ENCODE data around the gene PPM1H.

Gene PPM1H

DNA sequence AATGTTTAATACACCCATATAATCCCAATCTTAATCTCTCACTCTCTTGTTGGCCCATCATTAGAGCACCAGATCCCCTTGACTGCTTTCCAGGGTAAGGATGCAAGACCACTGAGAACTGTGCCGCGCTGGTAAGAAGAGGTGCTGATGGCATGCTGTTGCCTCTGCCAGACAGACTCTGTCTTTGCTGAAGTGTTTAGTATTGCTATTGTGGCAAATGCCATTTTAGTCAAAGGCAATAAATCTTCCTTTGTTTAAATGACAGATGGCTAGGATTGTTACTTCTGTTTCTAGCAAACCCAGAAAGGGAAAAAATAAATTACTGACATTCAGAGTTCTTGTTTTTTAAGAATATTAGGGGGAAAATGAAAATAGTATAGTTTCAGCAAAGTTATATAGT is 316.0 kb downstream of the PPM1H start:
- no peak for DNase-seq (ENCODE audit: low read depth in 2 of 2, low spot score in 1 of 2)

DNA sequence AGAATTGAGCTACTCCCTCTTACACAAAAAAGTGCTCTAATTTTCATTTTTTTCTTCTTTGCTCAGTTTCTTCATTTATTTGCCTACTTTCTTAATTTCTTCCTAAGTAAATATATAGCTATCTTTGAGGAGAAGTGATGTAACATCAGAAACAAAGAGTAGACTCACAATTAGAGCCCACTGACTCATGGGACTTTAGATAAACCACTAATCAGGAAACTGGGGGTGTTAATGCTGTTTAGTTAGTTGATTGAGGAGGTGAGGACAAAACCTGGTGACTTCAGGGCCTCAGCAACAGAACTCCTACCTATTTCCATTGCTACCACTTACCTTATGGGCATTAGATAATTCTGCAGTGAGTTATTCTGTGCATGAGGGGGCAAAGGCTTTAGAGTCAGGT is 316.6 kb downstream of the PPM1H start:
- no peak for DNase-seq (ENCODE audit: low read depth in 2 of 2, low spot score in 1 of 2)

DNA sequence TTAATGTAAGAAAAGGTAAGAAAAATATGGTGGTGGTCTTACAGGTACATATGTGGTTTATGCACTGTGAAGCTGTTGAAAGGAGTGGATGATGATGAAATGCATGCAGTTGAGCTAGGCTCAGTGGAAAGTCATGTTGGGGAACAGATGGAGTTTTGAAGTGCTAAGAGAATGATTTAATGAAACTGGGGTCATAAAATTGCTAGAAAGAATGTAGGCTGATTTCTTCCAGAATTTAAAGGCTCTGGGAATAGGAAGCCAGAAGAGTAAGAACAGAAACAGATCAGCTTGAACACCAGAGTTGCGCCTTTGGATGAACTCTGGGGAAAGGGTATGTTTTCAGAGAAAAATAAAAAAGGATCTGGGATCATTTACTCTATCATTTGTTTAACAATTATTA is 321.9 kb downstream of the PPM1H start:
- DNase-seq (ENCODE audit: low read depth in 2 of 2, low spot score in 1 of 2), result no peak

DNA sequence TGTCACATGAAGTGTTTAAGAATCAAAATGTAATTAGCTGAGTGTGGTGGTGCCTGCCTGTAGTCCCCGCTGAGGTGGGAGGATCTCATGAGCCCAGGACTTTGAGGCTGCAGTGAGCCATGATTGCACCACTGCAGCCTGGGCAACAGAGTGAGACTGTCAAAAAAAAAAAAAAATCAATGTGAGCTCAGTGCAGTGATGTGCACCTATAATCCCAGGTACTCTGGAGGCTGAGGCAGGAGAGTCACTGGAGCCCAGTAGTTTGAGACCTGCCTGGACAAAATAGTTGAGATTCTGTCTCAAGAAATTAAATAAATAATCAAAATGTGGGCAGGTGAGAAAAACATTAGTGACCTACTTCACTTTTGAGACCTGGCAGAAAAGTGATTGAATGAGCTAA is 328.3 kb downstream of the PPM1H start:
- DNase-seq (ENCODE audit: low read depth in 2 of 2, low spot score in 1 of 2), result no peak

DNA sequence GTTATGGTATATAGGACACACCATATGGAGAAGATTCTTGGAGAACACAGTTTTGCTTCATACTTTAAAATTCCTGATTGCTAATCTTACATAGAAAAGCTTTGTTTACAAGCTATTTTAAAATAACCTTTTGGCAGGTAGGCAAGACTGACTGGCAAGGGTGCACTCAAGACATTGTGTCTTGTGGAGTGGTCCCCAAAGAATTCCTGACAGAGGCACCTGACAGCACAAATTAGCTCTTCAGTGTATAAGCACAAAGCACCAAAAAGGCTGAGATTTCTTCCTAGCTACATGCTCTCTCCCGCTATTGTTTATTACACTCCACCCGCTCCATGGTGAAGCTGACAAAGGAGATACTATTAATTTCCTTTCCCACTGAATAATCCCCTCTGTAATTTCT is 329.0 kb downstream of the PPM1H start:
- no peak for DNase-seq (ENCODE audit: low read depth in 2 of 2, low spot score in 1 of 2)

DNA sequence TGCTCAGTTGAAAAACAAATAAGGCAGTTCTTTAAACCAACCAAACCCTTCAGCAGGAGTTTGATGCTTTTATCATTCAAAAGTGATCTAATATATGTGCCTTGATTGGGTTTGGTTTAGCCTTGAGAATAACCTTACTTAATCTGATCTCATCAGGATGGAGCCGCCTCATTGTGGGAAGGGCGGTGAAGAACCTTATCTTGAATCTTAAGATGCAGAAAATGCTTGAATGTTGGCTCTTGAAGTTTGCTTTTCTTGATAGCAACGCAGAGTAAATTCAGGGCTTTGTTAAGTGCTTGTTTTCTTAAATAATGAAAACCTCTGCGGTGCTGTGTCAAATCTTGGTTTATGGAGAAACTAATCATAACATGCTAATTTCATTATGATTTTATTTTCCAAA is 330.1 kb downstream of the PPM1H start:
- no peak for DNase-seq (ENCODE audit: low read depth in 2 of 2, low spot score in 1 of 2)

DNA sequence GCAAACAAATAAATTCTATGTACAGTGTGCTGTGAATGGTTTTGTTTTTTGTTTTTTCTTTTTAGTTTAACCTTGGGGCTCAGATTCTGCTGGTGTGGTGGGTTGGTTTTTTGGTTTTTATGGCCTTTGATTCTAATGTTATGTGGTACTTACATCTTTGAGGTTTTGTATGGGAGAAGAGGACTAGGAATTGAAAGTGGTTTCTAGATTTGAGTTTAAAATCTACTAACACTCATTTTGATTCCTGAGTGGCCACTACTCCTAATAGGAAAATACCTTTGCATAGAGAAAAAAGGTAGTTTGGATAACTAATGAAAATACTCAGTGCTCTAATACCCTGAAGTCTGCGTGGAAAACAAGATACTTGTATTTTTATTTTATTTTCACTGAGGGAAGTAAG is 330.6 kb downstream of the PPM1H start:
- DNase-seq (ENCODE audit: low read depth in 2 of 2, low spot score in 1 of 2), result no peak

DNA sequence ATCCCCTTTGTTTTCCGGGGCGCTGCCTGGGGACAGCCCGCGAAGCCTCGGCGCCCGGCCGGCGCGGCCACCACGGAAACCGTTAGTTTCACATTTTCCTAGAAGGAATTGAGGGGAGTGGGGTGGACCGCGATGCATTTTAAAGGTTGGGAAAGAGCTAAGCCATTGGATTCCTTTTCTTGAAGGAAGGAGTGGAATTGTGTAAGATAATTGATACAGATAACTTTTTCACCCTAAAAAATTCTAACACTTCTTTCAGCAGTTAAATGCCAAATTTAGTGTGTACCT is 331.2 kb downstream of the PPM1H start:
- DNase-seq (ENCODE audit: low read depth in 2 of 2, low spot score in 1 of 2), result no peak

DNA sequence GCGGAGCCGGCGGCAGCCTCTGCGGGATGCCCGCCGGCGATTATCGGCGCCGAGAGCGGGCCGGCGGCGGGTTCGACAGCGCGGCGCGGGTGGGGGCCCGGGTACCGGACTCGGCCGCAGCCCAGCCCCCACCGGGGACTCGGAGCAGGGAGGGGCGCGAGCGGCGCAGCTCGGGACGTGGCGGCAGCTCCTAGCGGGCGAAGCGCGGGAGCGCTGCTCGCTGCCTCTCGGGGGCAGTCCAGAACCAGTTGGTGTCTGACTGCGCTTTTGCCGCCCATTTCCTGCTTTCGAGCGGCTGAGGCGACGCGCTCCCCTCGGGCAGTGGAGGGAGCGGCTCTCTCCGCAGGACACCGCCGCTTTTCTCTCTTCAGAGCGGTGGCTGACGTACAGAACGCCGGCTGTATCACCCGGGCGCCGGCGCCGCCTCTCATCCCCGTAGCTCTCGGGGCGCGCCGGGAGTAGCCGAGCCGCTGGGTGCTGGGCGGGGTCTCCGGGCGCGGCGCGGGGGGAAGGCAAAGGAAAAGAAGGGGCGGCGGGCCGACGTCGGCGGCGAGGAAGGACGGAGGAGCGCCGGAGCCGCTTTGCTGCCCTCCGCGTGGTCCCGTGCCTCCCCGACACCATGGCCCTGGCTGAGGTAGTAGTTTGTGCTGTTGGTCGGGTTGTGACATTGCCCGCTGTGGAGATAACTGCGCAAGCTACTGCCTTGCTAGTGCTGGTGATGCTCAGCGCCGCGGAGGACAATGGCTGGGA is 331.7 kb downstream of the PPM1H start:
- DNase-seq (ENCODE audit: low read depth in 2 of 2, low spot score in 1 of 2), result peak; percentile 43 to 62

DNA sequence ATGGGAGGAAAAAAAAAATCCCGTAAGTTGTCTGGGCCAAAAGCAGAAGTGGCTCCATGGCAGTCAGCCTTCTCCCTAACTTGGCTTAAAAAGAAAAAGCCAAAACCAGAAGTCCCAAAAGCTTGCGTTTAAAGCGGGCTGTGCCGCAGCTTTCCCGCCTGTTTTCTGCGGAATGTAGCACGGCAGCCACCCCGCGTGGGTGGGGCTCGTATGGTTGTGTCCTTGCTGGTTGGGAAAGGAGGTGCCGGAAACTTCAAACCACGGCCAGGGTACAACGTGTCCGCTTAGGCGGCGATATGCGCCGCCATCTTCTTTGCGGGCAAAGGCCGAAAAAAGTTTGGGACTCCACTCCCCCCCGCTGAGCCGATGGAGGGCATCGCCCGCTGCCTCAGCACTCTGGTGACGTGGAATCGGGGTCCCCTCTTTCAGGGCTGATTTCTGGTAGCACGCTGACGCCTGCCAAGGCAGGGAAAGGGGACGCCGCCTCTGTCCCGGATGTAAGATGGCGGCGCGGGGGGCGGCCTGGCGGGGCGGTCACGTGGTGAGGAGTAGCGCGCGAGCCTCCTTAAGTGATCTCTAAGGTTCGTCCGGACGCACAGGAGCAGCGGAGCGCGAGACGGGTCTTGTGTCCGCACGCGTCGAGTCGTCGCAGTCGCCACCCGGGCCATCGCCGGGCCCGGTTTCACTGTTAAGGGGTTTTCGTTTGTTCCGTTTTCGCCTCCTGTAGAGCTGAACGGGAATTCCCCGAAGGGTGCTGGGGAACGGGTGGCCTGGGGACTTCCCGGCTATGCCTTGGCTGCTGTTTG is 332.5 kb downstream of the PPM1H start:
- peak; percentile 79 for DNase-seq (ENCODE audit: low read depth in 2 of 2, low spot score in 1 of 2)

DNA sequence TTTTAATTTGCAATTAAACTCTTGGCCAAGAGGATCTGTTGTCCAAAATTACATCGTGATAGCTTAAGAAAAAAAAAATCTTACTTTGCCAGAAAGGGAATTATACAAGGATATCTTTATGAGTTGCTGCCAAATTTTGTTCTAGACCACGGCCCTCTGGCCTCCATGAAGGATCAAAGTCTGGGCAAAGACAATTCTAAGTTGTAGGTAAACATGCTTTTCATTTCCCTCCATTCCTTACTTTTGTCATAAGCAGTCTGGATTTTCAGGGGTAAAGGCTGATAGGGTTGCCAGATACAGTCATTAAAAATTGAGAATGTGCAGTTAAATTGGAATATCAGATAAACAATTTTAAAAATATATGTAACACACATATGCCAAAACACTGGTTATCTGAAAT is 333.2 kb downstream of the PPM1H start:
- DNase-seq (ENCODE audit: low read depth in 2 of 2, low spot score in 1 of 2), result no peak

DNA sequence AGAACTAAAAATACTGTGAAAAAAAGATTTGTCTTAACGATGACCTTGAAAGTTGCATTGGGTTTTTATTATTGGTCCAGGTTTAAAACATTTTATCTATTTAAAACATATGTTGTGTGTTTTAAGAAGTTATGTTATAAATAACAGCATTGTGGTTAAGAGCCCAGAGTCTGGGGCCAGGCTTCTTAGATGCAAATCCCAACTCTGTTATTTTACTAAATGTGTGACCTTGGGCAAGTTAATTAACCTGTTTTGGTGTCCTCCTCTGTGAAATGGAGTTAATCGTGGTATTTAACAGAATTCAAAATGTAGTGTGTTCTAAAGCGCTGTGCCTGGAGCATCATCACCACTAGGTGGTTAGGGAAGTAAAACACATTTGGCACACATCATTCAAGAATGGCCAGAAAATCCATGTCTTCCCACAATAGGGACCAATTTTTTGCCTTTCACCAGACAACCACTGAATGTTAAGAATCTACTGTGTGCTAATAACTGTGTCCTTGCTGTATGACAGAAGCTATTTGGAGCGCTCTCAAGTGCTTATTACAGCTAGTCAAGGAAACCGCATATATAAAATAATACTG is 335.0 kb downstream of the PPM1H start:
- no peak for DNase-seq (ENCODE audit: low read depth in 2 of 2, low spot score in 1 of 2)

DNA sequence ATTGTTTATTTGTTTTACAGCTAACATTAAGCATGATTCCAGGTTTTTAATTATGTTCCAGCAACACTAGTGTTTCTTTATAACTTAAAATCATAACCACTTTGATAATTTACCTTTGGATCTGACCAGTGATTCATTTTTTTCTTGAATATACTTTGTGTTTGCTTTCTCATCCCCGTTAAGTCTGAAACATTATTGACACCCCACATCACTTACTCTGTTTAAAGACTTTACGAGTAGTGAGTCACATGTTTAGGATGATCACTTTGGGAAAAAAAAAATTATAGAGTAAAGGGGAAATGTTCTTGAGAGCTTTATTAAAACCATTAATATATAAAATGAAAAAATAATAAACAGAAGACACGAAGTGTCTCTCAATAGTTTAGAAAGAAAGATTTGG is 336.1 kb downstream of the PPM1H start:
- DNase-seq (ENCODE audit: low read depth in 2 of 2, low spot score in 1 of 2), result no peak

DNA sequence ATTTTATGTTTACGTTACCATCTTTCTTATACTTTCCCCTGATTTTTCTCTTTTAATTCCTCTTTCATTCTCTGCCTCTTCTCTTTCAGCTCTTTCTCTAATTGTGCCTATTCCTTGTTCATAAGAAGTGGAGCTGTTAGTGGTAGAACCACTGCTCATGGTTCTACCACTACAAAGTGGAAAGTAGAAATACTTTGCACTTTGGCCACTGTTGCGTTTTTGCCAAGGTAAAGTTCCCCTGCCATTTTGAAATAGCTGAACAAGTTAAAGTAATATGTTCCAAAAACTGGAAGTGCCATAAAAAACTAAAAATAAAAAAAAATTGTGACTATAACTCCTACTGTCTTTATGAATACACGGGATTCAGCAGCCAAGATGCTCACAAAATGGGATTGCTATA is 337.7 kb downstream of the PPM1H start:
- no peak for DNase-seq (ENCODE audit: low read depth in 2 of 2, low spot score in 1 of 2)
